SK-N-SH treated with all-trans-retinoic acid at 6 μM for 48 hours (cell line): Measurements from ENCODE around the gene MARS1.
"Not testable (repeated sequence)": the region's sequence is repeated elsewhere in the genome, so short reads cannot be mapped to it uniquely, and the experiment has no call there.

Source experiments
- ARNTL ChIP-seq: fragments of 450-650 bp; formaldehyde crosslinking; IDR thresholded peaks from 2 replicates; pipeline ENCODE4 v1.5.0; 2020; ENCODE audit warnings: low read depth, mild to moderate bottlenecking, moderate library complexity, borderline replicate concordance
- CREB5 ChIP-seq: fragments of 250-450 bp; sonication (Bioruptor Pico); IDR thresholded peaks from 2 replicates; pipeline ENCODE4 v1.5.1; 2020; ENCODE audit warnings: low read depth, mild to moderate bottlenecking, moderate library complexity
- CSRNP3 ChIP-seq: fragments of 250-450 bp; sonication (Bioruptor Pico); IDR thresholded peaks from 2 replicates; pipeline ENCODE4 v1.5.1; 2021; ENCODE audit warnings: mild to moderate bottlenecking, moderate library complexity
- ISL1 ChIP-seq: fragments of 250-450 bp; sonication (Bioruptor Pico); IDR thresholded peaks from 2 replicates; pipeline ENCODE4 v2.1.2; 2022; ENCODE audit warnings: mild to moderate bottlenecking, moderate library complexity
- OSR1 ChIP-seq: fragments of 250-450 bp; sonication (Bioruptor Pico); IDR thresholded peaks from 2 replicates; pipeline ENCODE4 v1.8.0; 2022; ENCODE audit warnings: moderate library complexity, mild to moderate bottlenecking, inconsistent platforms
- PATZ1 ChIP-seq: fragments of 250-450 bp; sonication (Bioruptor Pico); IDR thresholded peaks from 2 replicates; pipeline ENCODE4 v1.8.0; 2020; ENCODE audit warnings: mild to moderate bottlenecking, moderate library complexity, borderline replicate concordance
- PPARA ChIP-seq: fragments of 250-450 bp; sonication (Bioruptor Pico); IDR thresholded peaks from 2 replicates; pipeline ENCODE4 v1.5.0; 2020; ENCODE audit warnings: mild to moderate bottlenecking, borderline replicate concordance
- RARB ChIP-seq: fragments of 250-450 bp; sonication (Bioruptor Pico); IDR thresholded peaks from 2 replicates; pipeline ENCODE4 v1.8.0; 2021; ENCODE audit warnings: mild to moderate bottlenecking, moderate library complexity
- TOX ChIP-seq: fragments of 250-450 bp; sonication (Bioruptor Pico); IDR thresholded peaks from 2 replicates; pipeline ENCODE4 v1.8.0; 2021; ENCODE audit warnings: mild to moderate bottlenecking, moderate library complexity, borderline replicate concordance
- ZFP3 ChIP-seq: fragments of 250-450 bp; sonication (Bioruptor Pico); IDR thresholded peaks from 2 replicates; pipeline ENCODE4 v1.5.0; 2020; ENCODE audit warnings: mild to moderate bottlenecking, moderate library complexity
- ZNF565 ChIP-seq: fragments of 450-650 bp; formaldehyde crosslinking; conservative IDR thresholded peaks from 2 replicates; pipeline ENCODE4 v1.5.0; 2020; ENCODE audit warnings: low read depth, mild to moderate bottlenecking, moderate library complexity

GRCh38 chr12:57506541-57506940 lies 18.7 kb downstream of the MARS1 start:
- not testable (repeated sequence) for TF ChIP-seq ARNTL; OSR1 (CRISPR knock-in tag); ISL1 (CRISPR knock-in tag); PATZ1; CSRNP3 (CRISPR knock-in tag); RARB; ZFP3 (CRISPR knock-in tag); PPARA (CRISPR knock-in tag); ZNF565 (CRISPR knock-in tag); TOX (CRISPR knock-in tag); CREB5 (CRISPR knock-in tag)
